Endothelial cell of umbilical vein (primary cell): ENCODE measurements around the gene HTR2C. TPM values are rescaled to one million over a fixed set of nuclear protein-coding genes. Genes with fewer than 3 reads are reported as not detected.
A peak's percentile ranks its signal among the peaks of the same experiment; 100 is the strongest.

Experiments used
- BruUV-seq: library from RNA; stranded (reverse); fragments of 400-500 nt; replicated peaks from 2 replicates; lab custom pipeline; 2021; lab: Mats Ljungman, UMichigan
- CTCF ChIA-PET: fragments of 300-600, 350-600 bp; sonication (Branson Sonifier 250); formaldehyde crosslinking; loops from one replicate; lab custom pipeline; 2021; ENCODE audit warnings: antibody characterized with exemption, inconsistent platforms; lab: Charles Lee
- POLR2A ChIA-PET: fragments of 300-600, 350-600 bp; sonication (Branson Sonifier 250); formaldehyde crosslinking; loops from one replicate; lab custom pipeline; 2021; ENCODE audit warnings: antibody characterized with exemption, inconsistent platforms; lab: Charles Lee
- DNase-seq: peaks from one replicate; pipeline ENCODE4 v3.0.0-alpha.2; 2011; ENCODE audit warnings: low read depth, low spot score
- FAIRE-seq: peaks from 2 replicates; lab custom pipeline; 2011; peaks lifted over from hg19 to GRCh38; lab: Jason Lieb, UNC
- H2AFZ ChIP-seq: 2 replicates; pipeline ENCODE4 v1.6.0; 2012; ENCODE audit warnings: low read depth, low read length, control low read depth, inconsistent platforms
- H3K27ac ChIP-seq: 2 replicates; pipeline ENCODE4 v1.5.1; 2011; ENCODE audit warnings: low read depth, mild to moderate bottlenecking, control low read depth, low read length, moderate library complexity; ENCODE audit not compliant: insufficient read depth
- H3K27me3 ChIP-seq, 2 experiments: 2 replicates each; pipeline versions ENCODE4 v1.6.0 to v1.6.1; 2011; ENCODE audit warnings: low read length in 2 of 2, mixed read lengths in 1 of 2; ENCODE audit not compliant: control insufficient read depth in 2 of 2, insufficient read depth in 2 of 2
- H3K36me3 ChIP-seq, 2 experiments: 2 replicates in 1 of 2; 3 replicates in 1 of 2; pipeline ENCODE4 v1.5.1; 2011; ENCODE audit warnings: low read length in 2 of 2, mild to moderate bottlenecking in 1 of 2, moderate library complexity in 1 of 2; ENCODE audit not compliant: control insufficient read depth in 2 of 2, insufficient read depth in 2 of 2; ENCODE audit errors: extremely low read depth in 1 of 2
- H3K4me1 ChIP-seq: 3 replicates; pipeline ENCODE4 v1.5.1; 2011; ENCODE audit warnings: mild to moderate bottlenecking, low read length; ENCODE audit not compliant: control insufficient read depth, insufficient read depth; ENCODE audit errors: extremely low read depth
- H3K4me2 ChIP-seq: 2 replicates; pipeline ENCODE4 v1.6.1; 2011; ENCODE audit warnings: low read length, control low read depth, mixed read lengths; ENCODE audit not compliant: insufficient read depth
- H3K4me3 ChIP-seq, 3 experiments: fragments of 200-600 bp in 1 of 3; sonication (generic), shearing (Covaris generic) in 1 of 3; replicated peaks in 1 of 3; 2 replicates each; pipeline ENCODE4 v1.5.1; 2011 to 2016; ENCODE audit warnings: control low read depth in 3 of 3, low read length in 3 of 3, mild to moderate bottlenecking in 2 of 3, inconsistent platforms in 1 of 3, low read depth in 1 of 3, moderate library complexity in 1 of 3; ENCODE audit not compliant: insufficient read depth in 1 of 3
- H3K79me2 ChIP-seq: 2 replicates; pipeline ENCODE4 v1.6.0; 2012; ENCODE audit warnings: low read length, inconsistent platforms; ENCODE audit not compliant: control insufficient read depth, insufficient read depth
- H3K9ac ChIP-seq: replicated peaks from 2 replicates; pipeline ENCODE3; 2011; ENCODE audit warnings: low read length, control low read depth; ENCODE audit not compliant: insufficient read depth; ENCODE audit errors: extremely low read depth
- H3K9me1 ChIP-seq: replicated peaks from 3 replicates; pipeline ENCODE4 v1.6.0; 2011; ENCODE audit warnings: mild to moderate bottlenecking, low read length; ENCODE audit not compliant: control insufficient read depth, insufficient read depth; ENCODE audit errors: extremely low read depth
- H3K9me3 ChIP-seq: replicated peaks from 2 replicates; pipeline ENCODE4 v1.5.1; 2012; ENCODE audit warnings: low read length, inconsistent platforms; ENCODE audit not compliant: control insufficient read depth, insufficient read depth
- H4K20me1 ChIP-seq: replicated peaks from 2 replicates; pipeline ENCODE3; 2011; ENCODE audit warnings: mild to moderate bottlenecking, low read length; ENCODE audit not compliant: control insufficient read depth, insufficient read depth; ENCODE audit errors: extremely low read depth
- CTCF ChIP-seq, 2 donors: IDR thresholded peaks; 1 replicate in 1 of 2; 2 replicates in 1 of 2; pipeline ENCODE4 v1.5.1; 2011; ENCODE audit warnings: low read length in 2 of 2, mild to moderate bottlenecking in 2 of 2, moderate library complexity in 2 of 2, control low read depth in 1 of 2, inconsistent platforms in 1 of 2, low read depth in 1 of 2; ENCODE audit not compliant: insufficient read depth in 1 of 2; ENCODE audit errors: extremely low read depth in 1 of 2
- GATA2 ChIP-seq: IDR thresholded peaks from 2 replicates; pipeline ENCODE4 v1.7.0; 2011; ENCODE audit warnings: low read depth, mild to moderate bottlenecking, moderate library complexity, mixed read lengths, low read length; ENCODE audit not compliant: insufficient read length, insufficient read depth
- JUN ChIP-seq: IDR thresholded peaks from 2 replicates; pipeline ENCODE4 v1.6.1; 2011; ENCODE audit warnings: borderline replicate concordance, low read depth; ENCODE audit not compliant: insufficient read length, insufficient read depth
- MAX ChIP-seq: IDR thresholded peaks from 2 replicates; pipeline ENCODE4 v1.6.1; 2011; ENCODE audit not compliant: insufficient read depth, insufficient read length
- MYC ChIP-seq: IDR thresholded peaks from one replicate; pipeline ENCODE4 v1.6.1; 2011; ENCODE audit warnings: mild to moderate bottlenecking, low read depth, low read length
- POLR2A ChIP-seq: IDR thresholded peaks from 2 replicates; pipeline ENCODE4 v1.6.1; 2012; ENCODE audit warnings: low read depth, mild to moderate bottlenecking, control low read depth, low read length
- POLR2AphosphoS5 ChIP-seq: IDR thresholded peaks from 2 replicates; pipeline ENCODE4 v1.6.1; 2012; ENCODE audit warnings: low read depth, mild to moderate bottlenecking, control low read depth, low read length, moderate library complexity; ENCODE audit not compliant: insufficient read depth
- dilution Hi-C: fragments of 300-500 bp; cut with MboI; formaldehyde crosslinking; loops from one replicate; pipeline ENCODE4 v1.15.0; 2019; ENCODE audit warnings: low sequenced_read_pairs; ENCODE audit not compliant: extremely low pct_ligation_motif_present
- intact Hi-C: fragments of 100-400 bp; cut with micrococcal nuclease; formaldehyde crosslinking; loops from one replicate; pipeline ENCODE4 v1.10.0; 2022
- polyA plus RNA-seq, 4 experiments: library from polyadenylated mRNA; depleted of rRNA in 3 of 4; stranded (reverse) in 3 of 4; unstranded in 1 of 4; fragments of >200 nt; gene quantifications; 2 replicates each; pipeline versions ENCODE4 v1.2.1 to v1.2.3, GENCODE V29; 2011 to 2012; ENCODE audit warnings: missing spikeins in 1 of 4
- total RNA-seq: library from RNA; stranded (reverse); gene quantifications from 2 replicates; pipeline ENCODE4 v1.2.3, GENCODE V29; 2021

HTR2C gene
- total and polyA plus RNA-seq, 2 donors (not counting 3 experiments of a cell fraction or from before 2014, with no cell fraction given) = not detected

GRCh38 chrX:114611018-114611619, 27.2 kb downstream of the HTR2C start:
- ChIA-PET POLR2A (no interaction called here), CTCF (interaction anchor here (0.9 to 3.1 kb wide), 6 partner anchors 9 to 1070 kb away, joined by 3 to 14 read pairs (median 4); no protein-coding TSS in a partner anchor)
- H3K9me1 ChIP-seq = no peaks in the 10 kb centered on the region
- H3K9me3 ChIP-seq = no peaks in the 10 kb centered on the region
- H3K27me3 ChIP-seq = no peaks in the 10 kb centered on the region
- no peak overlapping the region for H3K27ac ChIP-seq
- BruUV-seq = no TSS peak
- no peak overlapping the region for H3K4me3 ChIP-seq
- H3K9ac ChIP-seq = no peak overlapping the region
- no peak overlapping the region for H3K4me2 ChIP-seq
- H3K79me2 ChIP-seq = no peaks in the 10 kb centered on the region
- no peaks in the 10 kb centered on the region for H4K20me1 ChIP-seq
- dilution Hi-C loops (no loop called here), intact Hi-C loops (loop anchor here (5.0 kb wide), 3 partner anchors 346 to 684 kb away; no protein-coding TSS in a partner anchor)
- H3K36me3 ChIP-seq = no peaks in the 10 kb centered on the region
- H2AFZ ChIP-seq = no peak overlapping the region
- peak; percentile 59 for FAIRE-seq
- TF ChIP-seq POLR2A (no peak), CTCF (IDR thresholded peaks at IDR 0.05; ENCODE audit: extremely low read depth in 1 of 2, insufficient read depth in 1 of 2, low read depth in 1 of 2, low read length in 2 of 2) (peak; percentile 40 to 50)
- DNase-seq = peak; percentile 31
- H3K4me1 ChIP-seq = no peaks in the 10 kb centered on the region

- TF ChIP-seq JUN (no peak), MYC (no peak), POLR2AphosphoS5 (no peak), POLR2A (no peak), MAX (no peak), GATA2 (no peak)
- no peak overlapping the region for H3K9ac ChIP-seq
- H3K27me3 ChIP-seq = no peaks in the 10 kb centered on the region
- H3K4me1 ChIP-seq = no peaks in the 10 kb centered on the region
- no peak overlapping the region for H3K4me2 ChIP-seq
- no peaks in the 10 kb centered on the region for H3K79me2 ChIP-seq
- no peaks in the 10 kb centered on the region for H3K36me3 ChIP-seq
- ChIA-PET CTCF (no interaction called here), POLR2A (no interaction called here)
- no peak overlapping the region for H3K27ac ChIP-seq
- intact Hi-C loops = no loop called here
- no peak overlapping the region for H2AFZ ChIP-seq
- no TSS peak for BruUV-seq
- H3K9me1 ChIP-seq = no peaks in the 10 kb centered on the region
- H4K20me1 ChIP-seq = no peaks in the 10 kb centered on the region
- no peak overlapping the region for H3K4me3 ChIP-seq
- dilution Hi-C loops = no loop called here
- FAIRE-seq (no peak), DNase-seq (no peak)
- no peaks in the 10 kb centered on the region for H3K9me3 ChIP-seq
These were observed 31.9 kb downstream of the HTR2C start for GRCh38 chrX:114615765-114616164.
